ENCODE results near the gene NUB1. TPM values are rescaled to one million over a fixed set of nuclear protein-coding genes. Genes with fewer than 3 reads are reported as not detected.

Gene NUB1
- total RNA-seq, 1 donor from 2014 or later, result 41.6 TPM

DNA sequence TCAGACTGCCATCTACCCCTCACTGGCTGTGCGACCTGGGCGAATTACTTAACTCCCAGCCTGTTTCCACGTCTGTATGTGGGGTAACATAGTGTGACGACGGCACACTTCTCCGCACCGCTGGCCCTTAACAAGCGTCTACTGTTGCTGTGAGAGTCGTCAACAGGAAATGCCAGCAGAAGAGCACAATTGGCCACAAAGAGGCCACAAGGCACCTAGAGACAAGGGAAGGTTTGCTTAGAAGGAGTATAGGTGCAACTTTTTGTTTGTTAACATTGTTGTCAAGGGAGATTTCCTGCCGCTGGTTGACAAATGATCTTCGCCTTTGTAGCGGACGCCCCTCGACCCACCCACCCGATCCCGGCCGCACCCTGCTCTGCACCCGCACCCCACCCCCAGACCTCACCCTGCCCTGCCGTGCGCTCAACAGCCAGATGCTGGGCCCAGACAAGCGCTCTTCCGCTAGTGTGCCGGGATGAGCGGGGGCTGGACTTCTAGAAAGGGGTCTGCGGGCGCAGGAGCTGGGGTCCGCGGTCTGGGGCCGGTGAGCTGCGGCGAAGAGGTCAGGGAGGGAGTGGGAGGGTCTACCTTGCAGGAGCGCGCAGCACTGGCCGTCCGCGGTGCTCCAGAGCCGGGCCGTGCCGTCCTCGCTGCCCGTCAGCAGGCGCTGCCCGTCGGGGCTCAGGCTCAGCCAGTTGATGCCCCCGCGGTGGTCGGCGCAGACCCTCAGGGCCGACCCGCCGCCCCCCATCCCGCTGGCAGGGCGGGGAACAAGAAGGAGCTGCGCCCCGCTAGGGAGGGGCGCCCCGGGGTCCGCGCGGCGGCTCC is 67.4 kb downstream of the NUB1 start:
- no peak overlapping the region for H2AFZ ChIP-seq (ENCODE audit: low read depth, low read length)
- H3K27ac ChIP-seq (ENCODE audit: low read depth, low read length), result no peak overlapping the region
- H3K9ac ChIP-seq (ENCODE audit: low read length), result no peak overlapping the region
- Mint-ChIP-seq H3K9me3 (ENCODE audit: unreplicated experiment) (no peaks in the 10 kb centered on the region), H3K27ac (ENCODE audit: unreplicated experiment) (no peak overlapping the region), H3K4me3 (ENCODE audit: unreplicated experiment) (peak overlapping the region; percentile 76), H3K4me1 (ENCODE audit: low read depth, unreplicated experiment) (peaks cover 5% of the 10 kb centered on the region), H3K27me3 (ENCODE audit: low read depth, unreplicated experiment) (peaks cover 66% of the 10 kb centered on the region), H3K36me3 (ENCODE audit: low read depth, unreplicated experiment) (peaks cover 6% of the 10 kb centered on the region)
- H3K79me2 ChIP-seq (ENCODE audit: insufficient read depth, low read length), result no peaks in the 10 kb centered on the region
- H3K4me1 ChIP-seq (ENCODE audit: insufficient read depth, low read length), result peaks cover 4% of the 10 kb centered on the region
- H3K27me3 ChIP-seq (ENCODE audit: insufficient read depth, low read length), result peaks cover 50% of the 10 kb centered on the region
- no peak for FAIRE-seq
- no peak for DNase-seq (ENCODE audit: low read depth)
- no peaks in the 10 kb centered on the region for H4K20me1 ChIP-seq (ENCODE audit: insufficient read depth, low read length)
- H3K4me3 ChIP-seq (ENCODE audit: insufficient read depth, low read depth, low read length), result peak overlapping the region; percentile 17
- TF ChIP-seq EZH2 (IDR thresholded peaks at IDR 0.05; ENCODE audit: insufficient read depth, low read length) (peak; percentile 91), CTCF (IDR thresholded peaks at IDR 0.05; ENCODE audit: insufficient read depth, low read depth, low read length) (no peak)
- H3K36me3 ChIP-seq (ENCODE audit: insufficient read depth, low read length), result no peaks in the 10 kb centered on the region
- no peak overlapping the region for H3K4me2 ChIP-seq (ENCODE audit: low read length)
- H3K9me3 ChIP-seq (ENCODE audit: insufficient read depth, low read depth, low read length), result no peaks in the 10 kb centered on the region

GRCh38 chr7:151409667-151410404 is 68.2 kb downstream of the NUB1 start, which contains the start of gene WDR86:
Gene WDR86 (minus strand): TSS chr7:151410038. CDS start chr7:151409589, 449 bp downstream.
- H3K79me2 ChIP-seq (ENCODE audit: insufficient read depth, low read length), result no peaks in the 10 kb centered on the region
- H3K4me3 ChIP-seq (ENCODE audit: insufficient read depth, low read depth, low read length), result peak within 1 kb of the TSS; percentile 19
- H3K27me3 Mint-ChIP-seq (ENCODE audit: low read depth, unreplicated experiment), result peaks cover 68% of the 10 kb centered on the region
- H3K27me3 ChIP-seq (ENCODE audit: insufficient read depth, low read length), result peaks cover 58% of the 10 kb centered on the region
- H3K27ac Mint-ChIP-seq (ENCODE audit: unreplicated experiment), result no peak within 1 kb of the TSS
- no peaks in the 10 kb centered on the region for H4K20me1 ChIP-seq (ENCODE audit: insufficient read depth, low read length)
- peak within 1 kb of the TSS; percentile 76 for H3K4me3 Mint-ChIP-seq (ENCODE audit: unreplicated experiment)
- no peaks in the 10 kb centered on the region for H3K9me3 Mint-ChIP-seq (ENCODE audit: unreplicated experiment)
- peaks cover 4% of the 10 kb centered on the region for H3K4me1 ChIP-seq (ENCODE audit: insufficient read depth, low read length)
- H3K27ac ChIP-seq (ENCODE audit: low read depth, low read length), result no peak within 1 kb of the TSS
- DNase-seq (ENCODE audit: low read depth), result no peak
- no peak for FAIRE-seq
- peak within 1 kb of the TSS; percentile 72 for H3K4me2 ChIP-seq (ENCODE audit: low read length)
- H2AFZ ChIP-seq (ENCODE audit: low read depth, low read length), result peak within 1 kb of the TSS; percentile 63
- no peaks in the 10 kb centered on the region for H3K36me3 ChIP-seq (ENCODE audit: insufficient read depth, low read length)
- H3K4me1 Mint-ChIP-seq (ENCODE audit: low read depth, unreplicated experiment), result peaks cover 3% of the 10 kb centered on the region
- no peaks in the 10 kb centered on the region for H3K9me3 ChIP-seq (ENCODE audit: insufficient read depth, low read depth, low read length)
- no peak within 1 kb of the TSS for H3K9ac ChIP-seq (ENCODE audit: low read length)
- TF ChIP-seq EZH2 (IDR thresholded peaks at IDR 0.05; ENCODE audit: insufficient read depth, low read length), result peak; percentile 98
- TF ChIP-seq CTCF (IDR thresholded peaks at IDR 0.05; ENCODE audit: insufficient read depth, low read depth, low read length), result no peak
- H3K36me3 Mint-ChIP-seq (ENCODE audit: low read depth, unreplicated experiment), result peaks cover 6% of the 10 kb centered on the region

Measured in astrocyte (in vitro differentiated cells and primary cell).